Activated effector memory CD4-positive, alpha-beta T cell treated with Interleukin-2 at 50 U/mL for 16 hours (primary cell): ENCODE data around the gene SYTL2.
"Not testable (repeated sequence)": the region's sequence is repeated elsewhere in the genome, so short reads cannot be mapped to it uniquely, and the experiment has no call there.

ENCODE experiments used
- DNase-seq: peaks from one replicate; pipeline ENCODE4 v3.0.0-alpha.2; 2020

SYTL2 gene, protein sequence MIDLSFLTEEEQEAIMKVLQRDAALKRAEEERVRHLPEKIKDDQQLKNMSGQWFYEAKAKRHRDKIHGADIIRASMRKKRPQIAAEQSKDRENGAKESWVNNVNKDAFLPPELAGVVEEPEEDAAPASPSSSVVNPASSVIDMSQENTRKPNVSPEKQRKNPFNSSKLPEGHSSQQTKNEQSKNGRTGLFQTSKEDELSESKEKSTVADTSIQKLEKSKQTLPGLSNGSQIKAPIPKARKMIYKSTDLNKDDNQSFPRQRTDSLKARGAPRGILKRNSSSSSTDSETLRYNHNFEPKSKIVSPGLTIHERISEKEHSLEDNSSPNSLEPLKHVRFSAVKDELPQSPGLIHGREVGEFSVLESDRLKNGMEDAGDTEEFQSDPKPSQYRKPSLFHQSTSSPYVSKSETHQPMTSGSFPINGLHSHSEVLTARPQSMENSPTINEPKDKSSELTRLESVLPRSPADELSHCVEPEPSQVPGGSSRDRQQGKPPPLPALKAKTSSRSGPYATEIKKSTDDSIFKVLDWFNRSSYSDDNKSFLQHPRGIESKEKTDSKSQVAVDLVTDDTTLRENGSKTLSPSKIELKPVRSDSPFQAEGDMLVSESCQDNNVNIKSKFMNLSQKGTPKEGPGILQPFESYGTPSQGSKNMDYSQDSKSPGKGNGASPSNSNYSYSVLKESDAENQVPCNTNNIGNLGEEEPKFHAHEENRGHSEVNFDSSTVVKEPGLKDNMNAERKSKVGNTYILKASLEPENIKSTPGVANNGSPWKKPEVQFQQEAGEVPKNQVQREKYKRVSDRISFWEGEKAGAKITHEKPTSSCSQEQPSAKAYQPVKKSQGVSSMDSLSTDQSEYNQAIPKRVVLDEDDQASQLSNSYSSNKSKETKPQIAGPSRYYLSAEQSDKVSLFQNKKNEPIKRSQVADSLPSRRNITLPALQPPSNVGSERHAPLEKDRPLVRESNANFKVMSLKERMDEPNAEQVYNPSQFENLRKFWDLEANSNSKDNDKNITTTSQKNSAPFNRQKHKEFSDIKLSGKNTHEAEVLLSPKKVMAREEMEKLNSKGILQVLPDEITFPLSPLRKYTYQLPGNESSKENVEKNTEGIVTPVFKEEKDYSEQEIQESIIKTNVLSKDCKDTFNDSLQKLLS (N-terminal part only)

GRCh38 chr11:85810871-85811611 is at the start of gene SYTL2:
TSS of gene SYTL2 (minus strand) at chr11:85811141. CDS start at chr11:85757725, 53,416 bp downstream.
- peak; percentile 68 for DNase-seq

GRCh38 chr11:85859541-85859940 is 48.6 kb upstream of the SYTL2 start:
- not testable (repeated sequence) for DNase-seq

DNA sequence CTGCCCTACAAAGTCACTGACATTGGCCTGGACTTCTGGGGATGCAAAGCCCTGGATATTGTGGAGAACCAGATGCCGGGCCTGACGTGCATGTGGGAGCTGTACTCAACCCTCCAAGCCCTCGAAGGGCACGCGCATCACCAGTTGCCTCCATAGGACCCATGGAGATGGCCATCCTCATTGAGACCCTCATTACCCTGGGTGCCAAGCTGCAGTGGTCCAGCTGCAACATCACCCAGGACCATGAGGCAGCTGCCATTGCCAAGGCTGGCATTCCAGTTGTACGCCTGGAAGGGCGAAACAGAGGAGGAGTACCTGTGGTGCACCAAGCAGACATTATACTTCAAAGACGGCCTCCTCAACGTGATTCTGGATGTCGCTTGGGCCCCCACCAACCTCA is 46.2 kb upstream of the SYTL2 start:
- DNase-seq: no peak

DNA sequence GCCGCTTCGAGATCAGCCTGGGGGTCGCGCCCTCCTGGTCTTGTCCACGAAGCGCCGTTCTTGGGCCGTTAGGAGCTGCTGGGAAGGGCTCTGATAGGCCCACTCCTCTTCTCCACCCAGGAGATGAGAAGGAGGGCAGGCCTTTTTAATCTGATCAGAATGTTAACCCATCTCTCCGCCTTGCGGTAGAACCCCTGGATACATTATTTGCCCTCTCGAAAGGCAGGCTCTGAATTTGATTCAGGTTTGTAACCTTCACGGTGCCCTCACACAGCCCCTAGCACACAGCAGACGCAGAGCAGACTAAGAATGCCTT is 44.4 kb upstream of the SYTL2 start, which contains the start of gene CCDC83:
Gene CCDC83, plus strand, starts transcription at position 43 of the 316 bp plus-strand sequence. CDS start 9,741 bp downstream, outside the sequence.
- no peak for DNase-seq

GRCh38 chr11:85854557-85855340 is 43.8 kb upstream of the SYTL2 start:
- DNase-seq: peak; percentile 89

- no peak for DNase-seq
These were observed 43.2 kb upstream of the SYTL2 start for GRCh38 chr11:85854212-85854556.

DNA sequence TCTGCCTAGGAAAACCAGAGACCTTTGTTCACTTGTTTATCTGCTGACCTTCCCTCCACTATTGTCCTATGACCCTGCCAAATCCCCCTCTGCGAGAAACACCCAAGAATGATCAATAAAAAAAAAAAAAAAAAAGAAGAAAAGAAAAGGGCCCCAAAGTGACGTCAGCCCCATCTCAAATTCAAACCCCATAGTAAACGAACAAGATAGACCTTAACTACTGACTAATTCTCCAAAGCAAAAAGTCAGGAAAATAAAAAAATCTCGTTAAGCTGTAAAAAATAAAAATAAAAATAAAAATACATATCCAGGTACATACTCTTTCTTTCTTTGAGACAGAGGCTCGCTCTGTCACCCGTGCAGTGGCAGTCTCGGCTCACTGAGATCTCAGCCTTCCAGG is 42.6 kb upstream of the SYTL2 start:
- DNase-seq: not testable (repeated sequence)

GRCh38 chr11:85852754-85853153 is 41.8 kb upstream of the SYTL2 start:
- DNase-seq: not testable (repeated sequence)

DNA sequence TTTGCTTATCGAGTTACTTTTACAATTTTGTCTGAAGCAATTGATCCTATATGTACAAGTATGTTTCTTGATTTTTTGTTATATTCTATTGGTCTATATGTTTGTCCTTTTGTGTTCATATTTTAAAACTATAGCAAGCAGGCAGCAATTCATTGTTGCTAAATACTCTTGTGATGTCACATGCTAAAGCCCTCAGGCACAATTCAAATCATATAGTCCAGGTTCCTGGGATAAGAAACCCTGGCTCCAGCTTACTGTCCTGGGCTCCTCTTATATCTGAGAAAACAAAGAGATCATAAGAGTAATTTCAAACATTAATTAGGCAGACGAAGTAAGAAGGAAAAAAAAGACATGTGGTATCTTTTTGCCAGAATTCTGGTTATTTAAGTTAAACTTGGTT is 37.6 kb upstream of the SYTL2 start:
- DNase-seq: no peak

DNA sequence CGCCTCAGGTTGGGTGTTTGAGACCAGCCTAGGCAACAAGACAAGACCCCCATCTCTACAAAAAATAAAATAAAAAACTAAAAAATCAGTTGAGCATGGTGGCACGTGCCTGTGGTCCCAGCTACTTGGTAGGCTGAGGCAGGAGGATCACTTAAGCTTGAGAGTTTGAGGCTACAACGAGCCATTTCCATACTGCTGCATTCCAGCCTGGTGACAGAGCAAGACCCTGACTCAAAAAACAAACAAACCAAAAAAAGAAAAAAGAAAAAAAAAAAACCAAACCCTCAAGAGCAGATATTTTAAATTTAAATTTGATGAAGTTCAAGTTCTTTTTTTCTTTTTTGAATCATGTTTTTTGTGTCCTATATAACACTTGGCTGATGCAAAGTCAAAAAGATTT is 37.1 kb upstream of the SYTL2 start:
- DNase-seq: no peak

DNA sequence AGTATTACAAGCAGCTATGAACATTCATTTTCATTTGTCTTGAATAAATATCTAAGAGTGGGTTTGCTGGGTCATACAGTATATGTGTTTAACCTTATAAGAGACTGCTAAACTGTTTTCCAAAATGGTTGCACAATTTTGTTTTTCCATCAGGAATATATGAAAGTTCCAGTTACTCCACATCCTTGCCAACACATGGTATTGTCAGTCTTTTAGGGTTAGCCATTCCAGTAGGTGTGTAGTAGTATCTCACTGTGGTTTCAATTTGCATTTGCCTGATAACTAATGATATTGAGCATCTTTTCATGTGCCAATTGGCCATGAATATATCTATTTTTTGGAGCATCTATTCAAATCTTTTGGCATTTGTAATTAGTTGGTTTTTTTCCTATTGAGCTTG is 36.5 kb upstream of the SYTL2 start:
- no peak for DNase-seq

DNA sequence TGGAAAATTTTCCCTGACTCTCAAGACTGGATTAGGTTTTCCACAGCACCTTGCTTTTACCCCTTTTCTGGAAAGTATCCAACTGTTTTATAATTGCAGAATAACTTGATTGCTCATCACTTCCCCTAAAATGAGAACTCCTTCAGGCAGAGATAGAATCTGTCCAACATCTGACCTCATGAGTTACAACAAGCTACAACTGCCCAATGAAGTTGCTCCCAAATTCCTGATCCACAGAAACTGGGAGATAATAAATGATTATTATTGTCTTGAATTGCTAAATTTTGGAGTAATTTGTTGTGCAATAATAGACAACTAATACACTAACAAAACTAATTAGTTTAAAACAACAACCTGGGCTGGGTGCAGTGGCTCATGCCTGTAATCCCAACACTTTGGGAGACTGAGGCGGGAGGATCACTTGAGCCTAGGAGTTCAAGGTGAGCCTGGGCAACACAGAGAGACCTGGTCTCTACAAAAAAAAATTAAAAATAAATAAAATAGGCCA is 34.2 kb upstream of the SYTL2 start:
- DNase-seq: no peak

DNA sequence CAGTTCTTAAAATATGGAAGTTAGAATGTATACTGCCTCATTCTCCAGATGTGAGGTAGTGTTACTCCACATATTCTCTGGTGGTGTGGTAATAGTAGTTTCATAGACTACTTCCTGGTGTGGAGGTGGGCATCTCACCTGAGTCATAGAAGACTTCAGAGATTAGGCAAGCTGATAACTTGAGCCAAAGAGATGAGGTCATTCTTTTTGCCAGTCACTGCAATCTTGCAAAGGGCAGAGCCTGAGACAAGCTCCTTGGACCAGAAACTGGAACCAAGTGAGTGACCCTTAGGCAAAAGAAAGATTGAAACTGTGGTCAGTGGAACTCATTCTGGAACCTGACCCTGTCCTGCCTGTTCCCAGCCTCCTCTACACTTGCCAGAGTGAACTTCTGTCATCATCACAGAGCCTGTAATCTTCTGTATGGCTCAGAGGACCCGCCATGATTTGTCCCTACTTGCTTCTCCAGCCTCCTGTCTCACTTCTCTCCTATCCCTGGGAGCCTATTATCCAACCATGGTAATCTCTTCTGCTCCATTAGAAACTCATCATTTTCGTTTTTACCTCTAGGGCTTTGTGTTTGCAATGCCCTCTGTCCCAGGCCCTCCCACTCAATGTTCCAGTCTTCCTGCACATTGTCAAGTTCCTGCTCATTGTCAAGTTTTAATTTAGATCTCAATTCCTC is 33.6 kb upstream of the SYTL2 start:
- no peak for DNase-seq

DNA sequence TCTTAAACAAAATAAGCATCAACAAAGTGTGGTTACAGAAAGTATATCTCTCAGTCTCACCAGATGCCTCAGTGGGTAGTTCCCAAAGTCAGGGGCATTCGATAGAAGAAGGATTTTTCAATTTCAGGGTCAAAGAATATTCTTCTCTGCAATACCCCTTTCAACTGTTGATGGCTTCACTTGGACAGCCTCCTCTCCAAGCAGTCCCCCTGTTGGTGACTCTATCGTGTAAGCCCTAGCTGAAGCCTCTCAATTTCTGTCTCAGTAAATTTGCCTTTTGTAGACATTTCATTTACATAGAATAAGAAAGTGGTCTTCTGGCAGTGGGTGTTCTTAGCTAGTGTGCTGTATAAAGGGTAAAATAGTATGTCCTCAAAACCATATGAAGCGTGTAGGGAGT is 33.0 kb upstream of the SYTL2 start:
- no peak for DNase-seq

GRCh38 chr11:85840932-85841331 is 30.0 kb upstream of the SYTL2 start:
- not testable (repeated sequence) for DNase-seq

DNA sequence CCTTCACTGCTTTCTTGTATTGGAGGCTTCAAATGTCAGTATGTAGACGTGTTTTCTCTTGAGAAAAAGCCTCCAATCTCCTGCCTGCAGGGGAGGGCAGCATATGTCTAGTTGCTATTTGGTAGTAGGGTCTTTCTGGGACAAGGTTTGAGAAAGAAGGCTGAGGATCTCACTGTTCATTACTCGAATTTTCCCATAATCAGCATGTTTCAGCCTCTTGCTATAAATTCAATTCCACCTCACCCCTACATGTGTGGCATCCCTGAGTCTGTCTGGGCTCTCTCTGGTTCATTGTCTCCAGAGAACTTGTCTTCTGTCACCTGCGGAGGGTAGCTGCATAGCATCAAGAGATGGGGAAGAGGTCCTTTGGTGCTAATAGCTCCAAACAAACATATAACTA is 24.8 kb upstream of the SYTL2 start:
- no peak for DNase-seq

- DNase-seq: no peak
These were observed 24.3 kb upstream of the SYTL2 start for GRCh38 chr11:85835263-85835662.

DNA sequence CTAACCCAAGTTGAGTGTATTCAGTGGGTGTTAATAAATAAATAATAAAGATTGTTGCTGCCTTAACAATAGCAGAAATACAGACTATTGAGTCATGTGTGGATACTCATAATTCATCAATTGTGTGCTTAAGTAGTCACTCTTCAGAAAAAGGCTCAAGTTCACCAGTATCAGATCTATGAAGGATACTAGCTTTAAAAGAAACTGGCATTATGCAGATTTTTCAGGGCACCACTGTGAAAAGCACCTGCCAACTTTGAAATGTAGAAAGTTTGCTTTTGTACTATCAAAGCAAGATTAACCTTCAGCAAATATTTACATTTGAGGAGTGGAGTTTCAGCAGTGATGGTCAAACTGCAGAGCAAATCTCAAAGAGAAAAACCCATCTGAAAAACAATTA is 20.1 kb upstream of the SYTL2 start:
- no peak for DNase-seq

DNA sequence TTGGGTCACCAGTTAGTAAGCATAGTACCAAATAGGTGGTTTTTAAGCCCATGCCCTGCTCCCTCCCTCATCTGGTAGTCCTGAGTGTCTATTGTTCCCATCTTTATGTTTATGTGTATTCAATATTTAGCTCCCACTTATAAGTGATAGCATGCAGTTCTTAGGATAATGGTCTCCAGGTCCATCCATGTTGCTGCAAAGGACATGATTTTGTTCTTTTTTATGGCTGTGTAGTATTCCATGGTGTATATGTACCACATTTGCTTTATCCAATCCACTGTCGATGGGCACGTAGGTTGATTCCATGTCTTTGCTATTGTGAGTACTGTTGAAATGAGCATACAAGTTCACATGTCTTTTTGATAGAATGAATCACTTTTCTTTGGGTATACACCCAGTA is 18.2 kb upstream of the SYTL2 start:
- DNase-seq: no peak

DNA sequence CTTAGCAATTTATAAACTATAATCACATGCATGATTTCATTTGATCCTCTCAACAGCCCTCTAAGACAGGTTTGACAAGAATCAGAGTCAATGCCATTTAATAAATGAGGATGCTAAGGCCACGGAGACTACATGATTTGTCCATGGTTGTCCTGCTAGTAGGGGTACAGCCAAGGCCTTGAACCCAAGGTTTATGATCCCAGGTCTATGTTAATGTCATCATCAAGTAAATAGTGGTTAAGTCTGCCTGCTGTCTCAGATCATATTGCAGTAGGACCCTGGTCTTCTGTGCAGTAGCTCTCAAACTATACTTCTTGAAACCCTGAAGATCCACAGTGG is 17.7 kb upstream of the SYTL2 start:
- no peak for DNase-seq
